ENCODE results near the gene ZNF740. TPM values are rescaled to one million over a fixed set of nuclear protein-coding genes. Genes with fewer than 3 reads are reported as not detected.
"Not testable (repeated sequence)": the region's sequence is repeated elsewhere in the genome, so short reads cannot be mapped to it uniquely, and the experiment has no call there.

Gene ZNF740
- total RNA-seq, 1 donor from 2014 or later = 16.8 TPM

GRCh38 chr12:53173085-53173715, 7.3 kb upstream of the ZNF740 start:
- DNase-seq = no peak

- DNase-seq = no peak
Observed at GRCh38 chr12:53174881-53175491, 5.5 kb upstream of the ZNF740 start.

DNA sequence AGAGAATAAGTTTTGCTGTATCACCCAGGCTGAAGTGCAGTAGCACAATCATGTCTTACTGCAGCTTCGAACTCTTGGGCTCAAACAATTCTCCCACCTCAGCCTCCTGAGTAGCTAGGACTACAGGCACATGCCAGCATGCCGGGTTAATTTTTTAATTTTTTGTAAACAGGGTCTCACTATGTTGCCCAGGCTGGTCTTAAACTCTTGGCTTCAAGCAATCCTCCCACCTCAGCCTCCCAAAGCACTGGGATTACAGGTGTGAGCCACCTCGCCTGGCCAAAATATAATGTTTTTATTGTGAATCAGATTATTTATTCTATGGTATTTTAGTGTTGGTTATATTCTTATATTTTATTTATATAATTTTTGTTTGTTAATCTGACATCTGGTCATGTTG, 3.8 kb upstream of the ZNF740 start:
- no peak for DNase-seq

DNA sequence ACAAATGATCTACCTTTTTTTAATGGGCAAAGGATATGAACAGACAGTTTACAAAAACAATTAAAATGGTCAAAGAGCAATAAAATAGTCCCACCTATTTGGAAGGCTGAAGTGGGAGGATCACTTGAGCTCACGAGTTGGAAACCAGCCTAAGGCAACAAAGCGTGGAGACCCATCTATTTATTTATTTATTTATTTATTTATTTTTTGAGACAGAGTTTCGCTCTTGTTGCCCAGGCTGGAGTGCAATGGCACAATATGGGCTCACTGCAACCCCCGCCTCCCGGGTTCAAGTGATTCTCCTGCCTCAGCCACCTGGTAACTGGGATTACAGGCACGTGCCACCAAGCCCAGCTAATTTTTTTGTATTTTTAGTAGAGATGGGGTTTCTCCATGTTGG, 3.1 kb upstream of the ZNF740 start:
- DNase-seq = not testable (repeated sequence)

- DNase-seq = not testable (repeated sequence)
Observed at GRCh38 chr12:53178803-53179202, 1.7 kb upstream of the ZNF740 start.

- no peak for DNase-seq
Observed at GRCh38 chr12:53179687-53180219, 769 bp upstream of the ZNF740 start.

DNA sequence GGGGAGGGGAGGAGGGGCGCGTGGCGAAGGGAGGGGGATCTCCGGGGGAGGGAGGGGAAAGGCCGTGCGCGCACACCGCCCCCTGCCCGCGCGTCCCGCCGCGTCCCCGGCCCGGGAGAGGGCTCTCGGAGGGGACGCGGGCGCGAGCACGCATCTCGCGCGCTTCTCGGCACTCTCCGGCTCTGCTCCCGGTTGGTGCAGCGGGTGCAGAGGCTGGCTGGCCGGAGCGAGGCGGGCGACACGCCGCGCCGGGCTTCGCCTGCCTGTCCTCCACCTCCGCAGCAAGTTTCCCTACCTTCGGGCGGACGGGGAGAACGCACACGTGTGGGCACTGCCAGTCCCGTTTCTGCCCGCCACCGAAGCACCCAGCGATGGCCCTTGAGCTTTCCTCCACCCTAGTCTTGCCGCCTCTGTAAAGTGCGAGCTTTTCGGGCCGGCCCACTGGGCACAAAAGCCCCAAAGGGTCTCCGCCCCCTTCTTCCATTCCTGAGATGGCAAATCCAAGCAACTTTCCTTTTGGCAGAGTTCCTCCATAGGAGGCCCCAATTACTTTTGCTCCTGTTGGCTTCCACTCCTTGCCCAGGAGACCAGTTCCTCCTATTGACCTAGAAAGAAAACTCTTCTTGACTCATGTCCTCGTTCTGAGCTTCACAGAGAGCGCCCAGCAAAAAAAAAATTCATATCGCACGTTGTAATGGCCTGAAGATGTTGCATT, 566 bp downstream of the ZNF740 start:
- DNase-seq = peak; percentile 92

DNA sequence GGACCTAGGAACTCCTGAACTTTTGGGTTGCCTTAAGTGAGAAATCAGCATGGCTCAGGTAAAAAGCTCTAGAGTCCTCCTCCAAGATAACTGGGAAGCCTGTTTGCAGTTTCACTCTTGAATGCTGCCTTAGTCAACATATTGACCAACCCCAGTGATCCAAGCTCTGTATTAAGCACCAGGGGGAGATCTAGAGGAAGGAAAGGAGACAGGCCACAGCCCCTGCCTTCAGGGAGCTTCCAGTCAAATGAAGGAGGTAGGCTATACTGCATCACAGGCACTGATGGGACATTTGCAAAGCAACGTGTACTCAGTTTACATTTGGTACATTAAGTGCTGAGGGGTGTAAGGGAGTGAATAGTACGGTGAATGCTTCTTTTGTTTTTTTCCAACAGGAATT, 1.4 kb downstream of the ZNF740 start:
- DNase-seq = no peak

- DNase-seq = peak; percentile 21
Observed at GRCh38 chr12:53182903-53183302, 2.4 kb downstream of the ZNF740 start.

DNA sequence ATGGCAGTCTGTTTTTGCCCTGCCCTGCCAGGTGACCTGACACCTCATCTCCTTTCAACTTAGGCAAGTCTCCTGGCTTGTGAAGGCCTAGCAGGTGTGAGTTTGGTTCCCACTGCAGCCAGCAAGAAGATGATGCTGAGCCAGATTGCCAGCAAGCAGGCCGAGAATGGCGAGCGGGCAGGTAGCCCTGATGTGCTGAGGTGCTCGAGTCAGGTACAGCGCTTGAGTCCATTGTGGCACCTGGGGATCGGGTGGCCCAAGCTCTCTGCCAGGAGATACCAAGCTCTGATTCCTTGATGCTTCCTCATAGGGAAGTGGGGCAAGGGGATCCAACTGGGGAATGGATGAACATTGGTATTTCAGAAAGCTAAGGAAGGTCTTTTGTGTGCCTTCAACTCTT, 4.3 kb downstream of the ZNF740 start:
- no peak for DNase-seq

DNA sequence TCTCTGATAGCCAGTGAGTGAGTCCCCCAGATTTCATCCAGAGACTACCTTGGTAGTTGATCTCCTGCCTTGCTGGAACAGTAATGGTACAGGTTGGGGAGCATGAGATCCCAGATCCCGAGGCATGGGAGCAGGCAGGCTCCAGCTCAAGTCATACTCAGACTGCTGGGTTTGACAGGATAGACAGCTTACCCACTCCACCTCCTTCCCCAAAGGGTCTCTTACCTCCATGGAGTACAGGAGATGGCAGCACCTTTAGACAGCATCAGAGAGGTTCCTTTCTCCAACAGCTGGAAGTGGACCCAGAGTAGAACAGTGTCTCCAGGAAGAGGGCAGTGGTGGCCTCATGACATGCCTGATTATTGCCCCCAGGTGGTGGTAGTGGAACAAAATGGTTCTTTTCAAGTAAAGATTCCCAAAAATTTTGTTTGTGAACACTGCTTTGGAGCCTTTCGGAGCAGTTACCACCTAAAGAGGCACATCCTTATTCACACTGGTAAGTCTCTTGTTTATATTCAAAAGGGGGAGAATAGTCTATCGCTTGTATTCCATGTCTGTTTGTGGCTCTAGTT, 5.1 kb downstream of the ZNF740 start:
- DNase-seq = no peak

GRCh38 chr12:53186745-53187144, 6.2 kb downstream of the ZNF740 start:
- no peak for DNase-seq

- no peak for DNase-seq
Observed at GRCh38 chr12:53187145-53187899, 6.8 kb downstream of the ZNF740 start.

- DNase-seq = peak; percentile 54
Observed at GRCh38 chr12:53190108-53190729, 9.7 kb downstream of the ZNF740 start.

GRCh38 chr12:53191096-53191884, 10.8 kb downstream of the ZNF740 start:
- DNase-seq = no peak

- DNase-seq = no peak
Observed at GRCh38 chr12:53191885-53192530, 11.5 kb downstream of the ZNF740 start.

GRCh38 chr12:53192531-53193021, 12.1 kb downstream of the ZNF740 start:
- DNase-seq = no peak

- no peak for DNase-seq
Observed at GRCh38 chr12:53193040-53193439, 12.5 kb downstream of the ZNF740 start.

GRCh38 chr12:53193985-53194716, 13.6 kb downstream of the ZNF740 start:
- DNase-seq = no peak

All from tongue (tissue), 2 donors.